GM23338 (cell line): ENCODE measurements around the gene OST4. TPM values are rescaled to one million over a fixed set of nuclear protein-coding genes. Genes with fewer than 3 reads are reported as not detected.

Experiments
- ATAC-seq: fragments of 200-7000 bp; cut with Tn5 transposase; 3 replicates; pipeline ENCODE4 v1.9.1; 2020
- DNase-seq: peaks from one replicate; pipeline ENCODE4 v3.0.0-alpha.2; 2015; ENCODE audit warnings: low spot score
- H2AFZ ChIP-seq: fragments of 200-600 bp; sonication (generic); 2 replicates; pipeline ENCODE4 v1.8.0; 2016; ENCODE audit warnings: antibody characterized with exemption, mild to moderate bottlenecking, moderate library complexity
- H3F3A ChIP-seq: fragments of 200-600 bp; sonication (generic); replicated peaks from 2 replicates; pipeline ENCODE4 v1.8.0; 2017; ENCODE audit warnings: antibody characterized with exemption, mixed run types, low read depth
- H3K27ac ChIP-seq: fragments of 200-600 bp; sonication (generic); 2 replicates; pipeline ENCODE4 v1.6.1; 2016; ENCODE audit warnings: low read depth
- H3K27me3 ChIP-seq: fragments of 200-600 bp; sonication (generic); 2 replicates; pipeline ENCODE4 v1.8.0; 2016; ENCODE audit warnings: mild to moderate bottlenecking, mixed run types, moderate library complexity; ENCODE audit not compliant: insufficient read depth
- H3K36me3 ChIP-seq: fragments of 200-600 bp; sonication (generic); 2 replicates; pipeline ENCODE4 v1.8.0; 2016; ENCODE audit warnings: mild to moderate bottlenecking; ENCODE audit not compliant: insufficient read depth
- H3K4me1 ChIP-seq: fragments of 200-600 bp; sonication (generic); 2 replicates; pipeline ENCODE4 v1.8.0; 2016; ENCODE audit warnings: mild to moderate bottlenecking, moderate library complexity; ENCODE audit not compliant: insufficient read depth
- H3K4me2 ChIP-seq: fragments of 200-600 bp; sonication (generic); 2 replicates; pipeline ENCODE4 v1.7.1; 2017; ENCODE audit warnings: mixed run types
- H3K4me3 ChIP-seq: fragments of 200-600 bp; sonication (generic); 2 replicates; pipeline ENCODE4 v1.6.1; 2016; ENCODE audit warnings: mixed run types
- H3K79me2 ChIP-seq: fragments of 200-600 bp; sonication (generic); replicated peaks from 2 replicates; pipeline ENCODE4 v1.8.0; 2017; ENCODE audit warnings: mild to moderate bottlenecking; ENCODE audit not compliant: insufficient read depth
- H3K9me2 ChIP-seq: fragments of 200-600 bp; sonication (generic); 2 replicates; pipeline ENCODE4 v1.8.0; 2017; ENCODE audit not compliant: insufficient read depth
- H4K20me1 ChIP-seq: fragments of 200-600 bp; sonication (generic); replicated peaks from 2 replicates; pipeline ENCODE4 v1.8.0; 2017; ENCODE audit warnings: mild to moderate bottlenecking; ENCODE audit not compliant: insufficient read depth
- H3K27ac Mint-ChIP-seq: 2 replicates; pipeline ENCODE4 v1.8.0; 2020; ENCODE audit warnings: inconsistent platforms, mild to moderate bottlenecking, moderate library complexity, mixed read lengths
- H3K27me3 Mint-ChIP-seq: 3 replicates; pipeline ENCODE4 v1.8.0; 2022; ENCODE audit warnings: low read depth, mild to moderate bottlenecking, moderate library complexity, mixed read lengths, inconsistent platforms; ENCODE audit not compliant: insufficient read depth, poor library complexity
- H3K36me3 Mint-ChIP-seq: 3 replicates; pipeline ENCODE4 v1.8.0; 2021; ENCODE audit warnings: low read depth, mild to moderate bottlenecking, inconsistent platforms, moderate library complexity, mixed read lengths
- H3K4me1 Mint-ChIP-seq: 3 replicates; pipeline ENCODE4 v1.8.0; 2020; ENCODE audit warnings: mild to moderate bottlenecking, inconsistent platforms, mixed read lengths
- H3K4me3 Mint-ChIP-seq: 3 replicates; pipeline ENCODE4 v1.8.0; 2021; ENCODE audit warnings: moderate library complexity, mild to moderate bottlenecking, inconsistent platforms, mixed read lengths
- H3K9me3 Mint-ChIP-seq: 3 replicates; pipeline ENCODE4 v1.8.0; 2020; ENCODE audit warnings: moderate library complexity, mild to moderate bottlenecking, inconsistent platforms, mixed read lengths
- CREB1 ChIP-seq: fragments of 250-450 bp; sonication (Bioruptor Pico); IDR thresholded peaks from 2 replicates; pipeline ENCODE4 v1.5.0; 2020; ENCODE audit warnings: low read depth, mild to moderate bottlenecking, moderate library complexity
- EZH2 ChIP-seq: fragments of 200-600 bp; sonication (generic); IDR thresholded peaks from one replicate; pipeline ENCODE4 v1.8.0; 2017; ENCODE audit warnings: antibody characterized with exemption, mild to moderate bottlenecking, low read depth; ENCODE audit not compliant: unreplicated experiment
- EZH2phosphoT487 ChIP-seq: fragments of 200-600 bp; sonication (generic); IDR thresholded peaks from one replicate; pipeline ENCODE4 v1.8.1; 2018; ENCODE audit warnings: antibody characterized with exemption; ENCODE audit not compliant: unreplicated experiment
- JUNB ChIP-seq: IDR thresholded peaks from one replicate; pipeline ENCODE4 v1.6.1; 2016; ENCODE audit warnings: antibody characterized with exemption; ENCODE audit not compliant: unreplicated experiment
- NANOG ChIP-seq: IDR thresholded peaks from 2 replicates; pipeline ENCODE4 v1.6.1; 2016; ENCODE audit warnings: antibody characterized with exemption, borderline replicate concordance
- POLR2AphosphoS5 ChIP-seq: IDR thresholded peaks from 2 replicates; pipeline ENCODE4 v1.6.1; 2016; ENCODE audit warnings: antibody characterized with exemption, low read depth
- STAT1 ChIP-seq: IDR thresholded peaks from one replicate; pipeline ENCODE4 v1.6.1; 2016; ENCODE audit warnings: antibody characterized with exemption; ENCODE audit not compliant: unreplicated experiment
- ZNF114 ChIP-seq: fragments of 250-450 bp; sonication (Bioruptor Pico); IDR thresholded peaks from 2 replicates; pipeline ENCODE4 v1.5.0; 2020; ENCODE audit warnings: mild to moderate bottlenecking, moderate library complexity
- ZNF331 ChIP-seq: fragments of 250-450 bp; sonication (Bioruptor Pico); IDR thresholded peaks from 2 replicates; pipeline ENCODE4 v1.5.0; 2020; ENCODE audit warnings: low read depth, mild to moderate bottlenecking, moderate library complexity
- polyA plus RNA-seq: library from polyadenylated mRNA; unstranded; fragments of >200 nt; fragmentation: Nextera tagmentation; extraction: Ambion mirVana; gene quantifications from 2 replicates; pipeline ENCODE4 v1.2.1, GENCODE V29; 2016
- total RNA-seq: library from RNA; depleted of rRNA; stranded (reverse); fragments of >200 nt; shearing (Covaris generic); gene quantifications from 2 replicates; pipeline ENCODE4 v1.2.3, GENCODE V29; 2014
- TF ChIP-seq, protein P1 (sequence below): fragments of 250-450 bp; sonication (Bioruptor Pico); IDR thresholded peaks from 2 replicates; pipeline ENCODE4 v1.5.0; 2020; ENCODE audit warnings: mild to moderate bottlenecking, moderate library complexity
- TF ChIP-seq, protein P2 (sequence below), 2 experiments: fragments of 200-600 bp in 1 of 2; sonication (generic) in 1 of 2; conservative IDR thresholded peaks; 2 replicates each; pipeline versions ENCODE4 v1.5.1 to v1.6.1; 2016 to 2017; ENCODE audit warnings: antibody characterized with exemption in 2 of 2, low read depth in 2 of 2, mild to moderate bottlenecking in 2 of 2, moderate library complexity in 1 of 2
- TF ChIP-seq, protein P3 (sequence below): IDR thresholded peaks from 2 replicates; pipeline ENCODE4 v1.6.1; 2016; ENCODE audit warnings: antibody characterized with exemption
- TF ChIP-seq, protein P4 (sequence below): IDR thresholded peaks from one replicate; pipeline ENCODE4 v1.6.1; 2018; ENCODE audit warnings: antibody characterized with exemption; ENCODE audit not compliant: unreplicated experiment

The OST4 gene
- total and polyA plus RNA-seq, 2 experiments from 2014 or later: 226 to 568 TPM

DNA sequence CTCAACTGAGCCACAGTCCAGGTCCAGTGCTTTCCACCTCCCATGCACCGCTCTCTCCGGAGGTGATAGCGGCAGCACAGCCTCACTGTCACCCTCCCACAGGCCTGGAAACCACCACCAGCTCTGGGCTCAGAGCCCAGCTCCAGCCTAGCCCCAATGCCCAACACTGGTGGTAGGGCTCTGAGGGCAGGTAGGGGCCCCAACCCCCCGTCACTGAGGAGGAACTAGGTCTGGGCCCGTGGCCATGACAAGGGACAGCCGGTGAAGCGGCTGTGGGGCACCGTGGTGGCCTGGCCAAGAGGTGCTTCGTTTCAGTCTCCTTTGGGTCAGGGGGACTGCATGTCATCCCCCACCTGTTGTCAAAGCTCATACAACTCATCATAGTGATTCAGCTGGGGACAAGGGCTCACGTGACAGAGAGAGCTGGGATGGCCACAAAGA lies 44.2 kb downstream of the OST4 start:
- H3K27ac ChIP-seq: no peak overlapping the region
- Mint-ChIP-seq H3K36me3 (peaks cover 5% of the 10 kb centered on the region; the same call in 2 of the 3 replicates), H3K4me3 (no peak overlapping the region)

More for the DNA sequence above, 44.2 kb downstream of the OST4 start:
- Histone ChIP-seq H3K4me1 (peaks cover 4% of the 10 kb centered on the region; the same call in 1 of the 2 replicates), H3K36me3 (no peaks in the 10 kb centered on the region), H3K4me3 (no peak overlapping the region), H3K4me2 (no peak overlapping the region), H3F3A (no peaks in the 10 kb centered on the region), H3K27me3 (no peaks in the 10 kb centered on the region), H4K20me1 (no peaks in the 10 kb centered on the region; the same call in 1 of the 2 replicates), H3K9me2 (no peaks in the 10 kb centered on the region), H3K79me2 (no peaks in the 10 kb centered on the region), H2AFZ (no peak overlapping the region)
- DNase-seq (no peak), ATAC-seq (no peak)
- Mint-ChIP-seq H3K4me1 (peaks cover 13% of the 10 kb centered on the region), H3K27me3 (peaks cover 14% of the 10 kb centered on the region), H3K27ac (no peak overlapping the region), H3K9me3 (no peaks in the 10 kb centered on the region)
- TF ChIP-seq, protein P1, sequence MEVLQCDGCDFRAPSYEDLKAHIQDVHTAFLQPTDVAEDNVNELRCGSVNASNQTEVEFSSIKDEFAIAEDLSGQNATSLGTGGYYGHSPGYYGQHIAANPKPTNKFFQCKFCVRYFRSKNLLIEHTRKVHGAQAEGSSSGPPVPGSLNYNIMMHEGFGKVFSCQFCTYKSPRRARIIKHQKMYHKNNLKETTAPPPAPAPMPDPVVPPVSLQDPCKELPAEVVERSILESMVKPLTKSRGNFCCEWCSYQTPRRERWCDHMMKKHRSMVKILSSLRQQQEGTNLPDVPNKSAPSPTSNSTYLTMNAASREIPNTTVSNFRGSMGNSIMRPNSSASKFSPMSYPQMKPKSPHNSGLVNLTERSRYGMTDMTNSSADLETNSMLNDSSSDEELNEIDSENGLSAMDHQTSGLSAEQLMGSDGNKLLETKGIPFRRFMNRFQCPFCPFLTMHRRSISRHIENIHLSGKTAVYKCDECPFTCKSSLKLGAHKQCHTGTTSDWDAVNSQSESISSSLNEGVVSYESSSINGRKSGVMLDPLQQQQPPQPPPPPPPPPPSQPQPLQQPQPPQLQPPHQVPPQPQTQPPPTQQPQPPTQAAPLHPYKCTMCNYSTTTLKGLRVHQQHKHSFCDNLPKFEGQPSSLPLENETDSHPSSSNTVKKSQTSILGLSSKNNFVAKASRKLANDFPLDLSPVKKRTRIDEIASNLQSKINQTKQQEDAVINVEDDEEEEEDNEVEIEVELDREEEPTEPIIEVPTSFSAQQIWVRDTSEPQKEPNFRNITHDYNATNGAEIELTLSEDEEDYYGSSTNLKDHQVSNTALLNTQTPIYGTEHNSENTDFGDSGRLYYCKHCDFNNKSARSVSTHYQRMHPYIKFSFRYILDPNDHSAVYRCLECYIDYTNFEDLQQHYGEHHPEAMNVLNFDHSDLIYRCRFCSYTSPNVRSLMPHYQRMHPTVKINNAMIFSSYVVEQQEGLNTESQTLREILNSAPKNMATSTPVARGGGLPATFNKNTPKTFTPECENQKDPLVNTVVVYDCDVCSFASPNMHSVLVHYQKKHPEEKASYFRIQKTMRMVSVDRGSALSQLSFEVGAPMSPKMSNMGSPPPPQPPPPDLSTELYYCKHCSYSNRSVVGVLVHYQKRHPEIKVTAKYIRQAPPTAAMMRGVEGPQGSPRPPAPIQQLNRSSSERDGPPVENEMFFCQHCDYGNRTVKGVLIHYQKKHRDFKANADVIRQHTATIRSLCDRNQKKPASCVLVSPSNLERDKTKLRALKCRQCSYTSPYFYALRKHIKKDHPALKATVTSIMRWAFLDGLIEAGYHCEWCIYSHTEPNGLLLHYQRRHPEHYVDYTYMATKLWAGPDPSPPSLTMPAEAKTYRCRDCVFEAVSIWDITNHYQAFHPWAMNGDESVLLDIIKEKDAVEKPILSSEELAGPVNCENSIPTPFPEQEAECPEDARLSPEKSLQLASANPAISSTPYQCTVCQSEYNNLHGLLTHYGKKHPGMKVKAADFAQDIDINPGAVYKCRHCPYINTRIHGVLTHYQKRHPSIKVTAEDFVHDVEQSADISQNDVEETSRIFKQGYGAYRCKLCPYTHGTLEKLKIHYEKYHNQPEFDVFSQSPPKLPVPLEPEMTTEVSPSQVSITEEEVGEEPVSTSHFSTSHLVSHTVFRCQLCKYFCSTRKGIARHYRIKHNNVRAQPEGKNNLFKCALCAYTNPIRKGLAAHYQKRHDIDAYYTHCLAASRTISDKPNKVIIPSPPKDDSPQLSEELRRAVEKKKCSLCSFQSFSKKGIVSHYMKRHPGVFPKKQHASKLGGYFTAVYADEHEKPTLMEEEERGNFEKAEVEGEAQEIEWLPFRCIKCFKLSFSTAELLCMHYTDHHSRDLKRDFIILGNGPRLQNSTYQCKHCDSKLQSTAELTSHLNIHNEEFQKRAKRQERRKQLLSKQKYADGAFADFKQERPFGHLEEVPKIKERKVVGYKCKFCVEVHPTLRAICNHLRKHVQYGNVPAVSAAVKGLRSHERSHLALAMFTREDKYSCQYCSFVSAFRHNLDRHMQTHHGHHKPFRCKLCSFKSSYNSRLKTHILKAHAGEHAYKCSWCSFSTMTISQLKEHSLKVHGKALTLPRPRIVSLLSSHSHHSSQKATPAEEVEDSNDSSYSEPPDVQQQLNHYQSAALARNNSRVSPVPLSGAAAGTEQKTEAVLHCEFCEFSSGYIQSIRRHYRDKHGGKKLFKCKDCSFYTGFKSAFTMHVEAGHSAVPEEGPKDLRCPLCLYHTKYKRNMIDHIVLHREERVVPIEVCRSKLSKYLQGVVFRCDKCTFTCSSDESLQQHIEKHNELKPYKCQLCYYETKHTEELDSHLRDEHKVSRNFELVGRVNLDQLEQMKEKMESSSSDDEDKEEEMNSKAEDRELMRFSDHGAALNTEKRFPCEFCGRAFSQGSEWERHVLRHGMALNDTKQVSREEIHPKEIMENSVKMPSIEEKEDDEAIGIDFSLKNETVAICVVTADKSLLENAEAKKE (CRISPR knock-in tag): no peak
- TF ChIP-seq, protein P2, sequence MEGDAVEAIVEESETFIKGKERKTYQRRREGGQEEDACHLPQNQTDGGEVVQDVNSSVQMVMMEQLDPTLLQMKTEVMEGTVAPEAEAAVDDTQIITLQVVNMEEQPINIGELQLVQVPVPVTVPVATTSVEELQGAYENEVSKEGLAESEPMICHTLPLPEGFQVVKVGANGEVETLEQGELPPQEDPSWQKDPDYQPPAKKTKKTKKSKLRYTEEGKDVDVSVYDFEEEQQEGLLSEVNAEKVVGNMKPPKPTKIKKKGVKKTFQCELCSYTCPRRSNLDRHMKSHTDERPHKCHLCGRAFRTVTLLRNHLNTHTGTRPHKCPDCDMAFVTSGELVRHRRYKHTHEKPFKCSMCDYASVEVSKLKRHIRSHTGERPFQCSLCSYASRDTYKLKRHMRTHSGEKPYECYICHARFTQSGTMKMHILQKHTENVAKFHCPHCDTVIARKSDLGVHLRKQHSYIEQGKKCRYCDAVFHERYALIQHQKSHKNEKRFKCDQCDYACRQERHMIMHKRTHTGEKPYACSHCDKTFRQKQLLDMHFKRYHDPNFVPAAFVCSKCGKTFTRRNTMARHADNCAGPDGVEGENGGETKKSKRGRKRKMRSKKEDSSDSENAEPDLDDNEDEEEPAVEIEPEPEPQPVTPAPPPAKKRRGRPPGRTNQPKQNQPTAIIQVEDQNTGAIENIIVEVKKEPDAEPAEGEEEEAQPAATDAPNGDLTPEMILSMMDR (conservative IDR thresholded peaks at IDR 0.05; ENCODE audit: low read depth in 2 of 2): no peak
- TF ChIP-seq ZNF114 (no peak), POLR2AphosphoS5 (no peak), STAT1 (no peak), EZH2phosphoT487 (no peak), JUNB (no peak), NANOG (no peak), ZNF331 (CRISPR knock-in tag) (no peak), CREB1 (CRISPR knock-in tag) (no peak), EZH2 (no peak)
- TF ChIP-seq, protein P3, sequence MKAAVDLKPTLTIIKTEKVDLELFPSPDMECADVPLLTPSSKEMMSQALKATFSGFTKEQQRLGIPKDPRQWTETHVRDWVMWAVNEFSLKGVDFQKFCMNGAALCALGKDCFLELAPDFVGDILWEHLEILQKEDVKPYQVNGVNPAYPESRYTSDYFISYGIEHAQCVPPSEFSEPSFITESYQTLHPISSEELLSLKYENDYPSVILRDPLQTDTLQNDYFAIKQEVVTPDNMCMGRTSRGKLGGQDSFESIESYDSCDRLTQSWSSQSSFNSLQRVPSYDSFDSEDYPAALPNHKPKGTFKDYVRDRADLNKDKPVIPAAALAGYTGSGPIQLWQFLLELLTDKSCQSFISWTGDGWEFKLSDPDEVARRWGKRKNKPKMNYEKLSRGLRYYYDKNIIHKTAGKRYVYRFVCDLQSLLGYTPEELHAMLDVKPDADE: no peak
- TF ChIP-seq, protein P4, sequence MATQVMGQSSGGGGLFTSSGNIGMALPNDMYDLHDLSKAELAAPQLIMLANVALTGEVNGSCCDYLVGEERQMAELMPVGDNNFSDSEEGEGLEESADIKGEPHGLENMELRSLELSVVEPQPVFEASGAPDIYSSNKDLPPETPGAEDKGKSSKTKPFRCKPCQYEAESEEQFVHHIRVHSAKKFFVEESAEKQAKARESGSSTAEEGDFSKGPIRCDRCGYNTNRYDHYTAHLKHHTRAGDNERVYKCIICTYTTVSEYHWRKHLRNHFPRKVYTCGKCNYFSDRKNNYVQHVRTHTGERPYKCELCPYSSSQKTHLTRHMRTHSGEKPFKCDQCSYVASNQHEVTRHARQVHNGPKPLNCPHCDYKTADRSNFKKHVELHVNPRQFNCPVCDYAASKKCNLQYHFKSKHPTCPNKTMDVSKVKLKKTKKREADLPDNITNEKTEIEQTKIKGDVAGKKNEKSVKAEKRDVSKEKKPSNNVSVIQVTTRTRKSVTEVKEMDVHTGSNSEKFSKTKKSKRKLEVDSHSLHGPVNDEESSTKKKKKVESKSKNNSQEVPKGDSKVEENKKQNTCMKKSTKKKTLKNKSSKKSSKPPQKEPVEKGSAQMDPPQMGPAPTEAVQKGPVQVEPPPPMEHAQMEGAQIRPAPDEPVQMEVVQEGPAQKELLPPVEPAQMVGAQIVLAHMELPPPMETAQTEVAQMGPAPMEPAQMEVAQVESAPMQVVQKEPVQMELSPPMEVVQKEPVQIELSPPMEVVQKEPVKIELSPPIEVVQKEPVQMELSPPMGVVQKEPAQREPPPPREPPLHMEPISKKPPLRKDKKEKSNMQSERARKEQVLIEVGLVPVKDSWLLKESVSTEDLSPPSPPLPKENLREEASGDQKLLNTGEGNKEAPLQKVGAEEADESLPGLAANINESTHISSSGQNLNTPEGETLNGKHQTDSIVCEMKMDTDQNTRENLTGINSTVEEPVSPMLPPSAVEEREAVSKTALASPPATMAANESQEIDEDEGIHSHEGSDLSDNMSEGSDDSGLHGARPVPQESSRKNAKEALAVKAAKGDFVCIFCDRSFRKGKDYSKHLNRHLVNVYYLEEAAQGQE: no peak
